Uterus (tissue), 2 donors: Measurements from ENCODE around the gene ROCK2.

Source experiments
- CTCF ChIP-seq, 4 experiments: fragments of 200-600 bp in 2 of 4; fragments of 450-650 bp in 2 of 4; sonication (generic) in 2 of 4; IDR thresholded peaks; one replicate each; pipeline ENCODE4 v1.5.1; 2016 to 2019; ENCODE audit warnings: antibody characterized with exemption in 4 of 4, mild to moderate bottlenecking in 2 of 4, moderate library complexity in 1 of 4
- POLR2A ChIP-seq, 2 donors: fragments of 450-650 bp; IDR thresholded peaks; one replicate each; pipeline ENCODE4 v1.6.1; 2016; ENCODE audit warnings: antibody characterized with exemption in 2 of 2, mild to moderate bottlenecking in 1 of 2, moderate library complexity in 1 of 2

- TF ChIP-seq CTCF (IDR thresholded peaks at IDR 0.05), result no peak
- TF ChIP-seq POLR2A (IDR thresholded peaks at IDR 0.05), result no peak
Observed at GRCh38 chr2:11131166-11131920, 213.1 kb downstream of the ROCK2 start.
